NB4 (cell line): ENCODE data around the gene LSAMP.

Source experiments
- DNase-seq: peaks from one replicate; pipeline ENCODE4 v3.0.0; 2010; ENCODE audit warnings: low read depth
- H3K4me3 ChIP-seq: one replicate; pipeline ENCODE4 v1.5.1; 2011; ENCODE audit warnings: mild to moderate bottlenecking, low read depth, low read length, moderate library complexity
- CTCF ChIP-seq: IDR thresholded peaks from one replicate; pipeline ENCODE4 v1.5.1; 2012; ENCODE audit warnings: low read depth, low read length
- MAX ChIP-seq: IDR thresholded peaks from 2 replicates; pipeline ENCODE4 v1.6.1; 2011; ENCODE audit warnings: low read depth, low read length
- MYC ChIP-seq: IDR thresholded peaks from 2 replicates; pipeline ENCODE4 v1.6.1; 2011; ENCODE audit warnings: low read depth, low read length
- POLR2A ChIP-seq: IDR thresholded peaks from 2 replicates; pipeline ENCODE4 v1.6.1; 2011; ENCODE audit warnings: mild to moderate bottlenecking; ENCODE audit not compliant: insufficient read length; ENCODE audit errors: extremely low read depth

The LSAMP gene

GRCh38 chr3:116241677-116242076, 203.6 kb downstream of the LSAMP start:
- TF ChIP-seq CTCF (no peak), MAX (no peak), POLR2A (no peak), MYC (no peak)

GRCh38 chr3:116240261-116240660, 205.0 kb downstream of the LSAMP start:
- no peak overlapping the region for H3K4me3 ChIP-seq
- DNase-seq: no peak
- no peak for TF ChIP-seq MAX
- TF ChIP-seq POLR2A: no peak
- TF ChIP-seq MYC: no peak
- TF ChIP-seq CTCF: no peak

More at GRCh38 chr3:116241677-116242076, 203.6 kb downstream of the LSAMP start:
- no peak for DNase-seq
- H3K4me3 ChIP-seq: no peak overlapping the region

- TF ChIP-seq MAX (no peak), POLR2A (no peak), MYC (no peak), CTCF (no peak)
- no peak overlapping the region for H3K4me3 ChIP-seq
- DNase-seq: no peak
Observed at GRCh38 chr3:116238846-116239565, 206.3 kb downstream of the LSAMP start.

GRCh38 chr3:116233711-116234357, 211.5 kb downstream of the LSAMP start:
- H3K4me3 ChIP-seq: no peak overlapping the region
- no peak for DNase-seq
- TF ChIP-seq POLR2A (no peak), MAX (no peak), CTCF (no peak), MYC (no peak)

- no peak for DNase-seq
Observed at GRCh38 chr3:116230431-116231020, 214.8 kb downstream of the LSAMP start.

More at GRCh38 chr3:116230431-116231020, 214.8 kb downstream of the LSAMP start:
- TF ChIP-seq MAX: no peak
- TF ChIP-seq CTCF: no peak
- no peak for TF ChIP-seq MYC
- TF ChIP-seq POLR2A: no peak
- no peak overlapping the region for H3K4me3 ChIP-seq
